GM11168 (cell line): ENCODE results near the gene WWOX.

Experiments used
- in situ Hi-C: fragments of 300-500 bp; cut with MboI; formaldehyde crosslinking; loops from one replicate; pipeline ENCODE4 v1.12.0; 2022; ENCODE audit warnings: low sequenced_read_pairs; ENCODE audit not compliant: unreplicated experiment

The WWOX gene

GRCh38 chr16:78137782-78138616 is 38.5 kb downstream of the WWOX start:
- in situ Hi-C loops, result no loop called here

GRCh38 chr16:78140818-78141466 is 41.5 kb downstream of the WWOX start:
- in situ Hi-C loops, result no loop called here

GRCh38 chr16:78142788-78143187 is 43.3 kb downstream of the WWOX start:
- in situ Hi-C loops, result no loop called here

- in situ Hi-C loops, result no loop called here
Measured at GRCh38 chr16:78146807-78147206, 47.4 kb downstream of the WWOX start.

GRCh38 chr16:78147911-78148401 is 48.5 kb downstream of the WWOX start:
- in situ Hi-C loops, result no loop called here

GRCh38 chr16:78150233-78150632 is 50.8 kb downstream of the WWOX start:
- in situ Hi-C loops, result no loop called here

- in situ Hi-C loops, result no loop called here
Measured at GRCh38 chr16:78154729-78155461, 55.4 kb downstream of the WWOX start.

- in situ Hi-C loops, result no loop called here
Measured at GRCh38 chr16:78155791-78156345, 56.4 kb downstream of the WWOX start.

GRCh38 chr16:78161023-78161729 is 61.7 kb downstream of the WWOX start:
- in situ Hi-C loops, result no loop called here

- in situ Hi-C loops, result no loop called here
Measured at GRCh38 chr16:78163772-78164670, 64.6 kb downstream of the WWOX start.

- in situ Hi-C loops, result no loop called here
Measured at GRCh38 chr16:78170494-78170933, 71.1 kb downstream of the WWOX start.

- in situ Hi-C loops, result no loop called here
Measured at GRCh38 chr16:78175287-78175686, 75.8 kb downstream of the WWOX start.

- in situ Hi-C loops, result no loop called here
Measured at GRCh38 chr16:78176435-78176834, 77.0 kb downstream of the WWOX start.

GRCh38 chr16:78177218-78177617 is 77.8 kb downstream of the WWOX start:
- in situ Hi-C loops, result no loop called here

- in situ Hi-C loops, result no loop called here
Measured at GRCh38 chr16:78177987-78178386, 78.5 kb downstream of the WWOX start.

GRCh38 chr16:78179666-78180065 is 80.2 kb downstream of the WWOX start:
- in situ Hi-C loops, result no loop called here

- in situ Hi-C loops, result no loop called here
Measured at GRCh38 chr16:78180349-78180748, 80.9 kb downstream of the WWOX start.

GRCh38 chr16:78183437-78184237 is 84.2 kb downstream of the WWOX start:
- in situ Hi-C loops, result no loop called here
